Measurements from ENCODE around the gene GLYATL2.

The GLYATL2 gene

GRCh38 chr11:58844361-58845005 lies at the start of gene GLYATL2:
TSS of gene GLYATL2 (minus strand) at chr11:58844704. CDS start at chr11:58839612, 5,092 bp downstream.
- no peak for DNase-seq

GRCh38 chr11:58893899-58894298 lies 49.4 kb upstream of the GLYATL2 start:
- DNase-seq = no peak

GRCh38 chr11:58888579-58888978 lies 44.1 kb upstream of the GLYATL2 start:
- no peak for DNase-seq

GRCh38 chr11:58887452-58887851 lies 42.9 kb upstream of the GLYATL2 start:
- no peak for DNase-seq

- no peak for DNase-seq
Observed at GRCh38 chr11:58880625-58881024, 36.1 kb upstream of the GLYATL2 start.

- no peak for DNase-seq
Observed at GRCh38 chr11:58880166-58880565, 35.7 kb upstream of the GLYATL2 start.

GRCh38 chr11:58867556-58867955 lies 23.1 kb upstream of the GLYATL2 start:
- DNase-seq = no peak

GRCh38 chr11:58866788-58867187 lies 22.3 kb upstream of the GLYATL2 start:
- no peak for DNase-seq

- DNase-seq = no peak
Observed at GRCh38 chr11:58864335-58864734, 19.8 kb upstream of the GLYATL2 start.

- no peak for DNase-seq
Observed at GRCh38 chr11:58863697-58864096, 19.2 kb upstream of the GLYATL2 start.

GRCh38 chr11:58861533-58861932 lies 17.0 kb upstream of the GLYATL2 start:
- DNase-seq = no peak

GRCh38 chr11:58856806-58857205 lies 12.3 kb upstream of the GLYATL2 start:
- no peak for DNase-seq

- no peak for DNase-seq
Observed at GRCh38 chr11:58845386-58845785, 882 bp upstream of the GLYATL2 start.

- no peak for DNase-seq
Observed at GRCh38 chr11:58837707-58838388, 6.7 kb downstream of the GLYATL2 start.

- no peak for DNase-seq
Observed at GRCh38 chr11:58832056-58832645, 12.4 kb downstream of the GLYATL2 start.

GRCh38 chr11:58830673-58831301 lies 13.7 kb downstream of the GLYATL2 start:
- no peak for DNase-seq

- DNase-seq = no peak
Observed at GRCh38 chr11:58829786-58830185, 14.7 kb downstream of the GLYATL2 start.

- no peak for DNase-seq
Observed at GRCh38 chr11:58813693-58814092, 30.8 kb downstream of the GLYATL2 start.

GRCh38 chr11:58811499-58811898 lies 33.0 kb downstream of the GLYATL2 start:
- no peak for DNase-seq

- DNase-seq = no peak
Observed at GRCh38 chr11:58807343-58807742, 37.2 kb downstream of the GLYATL2 start.

GRCh38 chr11:58805065-58805464 lies 39.4 kb downstream of the GLYATL2 start:
- no peak for DNase-seq

- no peak for DNase-seq
Observed at GRCh38 chr11:58801974-58802545, 42.4 kb downstream of the GLYATL2 start.

- no peak for DNase-seq
Observed at GRCh38 chr11:58801302-58801701, 43.2 kb downstream of the GLYATL2 start.
